ENCODE results near the gene SDF2.

SDF2 gene

GRCh38 chr17:28648698-28649097, 13.0 kb downstream of the SDF2 start:
- no peak for DNase-seq
- Histone ChIP-seq H3K4me3 (ENCODE audit: low read length) (no peak overlapping the region), H3K36me3 (ENCODE audit: control insufficient read depth, insufficient read depth, low read length) (peaks cover 6% of the 10 kb centered on the region), H3K56ac (ENCODE audit: low read length) (no peak overlapping the region), H3K23ac (ENCODE audit: low read length) (no peak overlapping the region), H3K79me2 (ENCODE audit: control insufficient read depth, insufficient read depth, low read length) (peaks cover 8% of the 10 kb centered on the region), H2BK15ac (replicated peaks; ENCODE audit: low read depth) (no peak overlapping the region), H4K5ac (ENCODE audit: low read length) (no peak overlapping the region), H4K8ac (ENCODE audit: low read depth, low read length) (no peak overlapping the region), H2AK5ac (ENCODE audit: low read length) (no peak overlapping the region), H3K4me2 (ENCODE audit: low read length) (no peak overlapping the region), H3K27me3 (ENCODE audit: insufficient read depth, low read length, poor library complexity) (no peaks in the 10 kb centered on the region), H3K4ac (ENCODE audit: low read depth, low read length) (no peak overlapping the region), H2BK5ac (ENCODE audit: low read length) (no peak overlapping the region), H3K18ac (ENCODE audit: low read length) (no peak overlapping the region), H3K4me1 (ENCODE audit: control insufficient read depth, low read depth, low read length) (peaks cover under 1% of the 10 kb centered on the region), H3K79me1 (ENCODE audit: low read length) (peaks cover 2% of the 10 kb centered on the region), H2BK120ac (ENCODE audit: low read depth, low read length) (no peak overlapping the region), H3K9ac (ENCODE audit: low read length) (no peak overlapping the region), H3K27ac (ENCODE audit: low read depth, low read length) (no peak overlapping the region)
- no CpG with 5 or more reads among the region's 2 CpGs for WGBS (ENCODE audit: extremely low coverage, insufficient coverage, low lambda C conversion rate)

- no peak for DNase-seq
- peaks cover 14% of the 10 kb centered on the region for H3K79me1 ChIP-seq (ENCODE audit: low read length)
- no peak overlapping the region for H2AK5ac ChIP-seq (ENCODE audit: low read length)
- H2BK15ac ChIP-seq (replicated peaks; ENCODE audit: low read depth) = no peak overlapping the region
- no peak overlapping the region for H2BK120ac ChIP-seq (ENCODE audit: low read depth, low read length)
- no peak overlapping the region for H3K23ac ChIP-seq (ENCODE audit: low read length)
- peak overlapping the region; percentile 57 for H3K56ac ChIP-seq (ENCODE audit: low read length)
- no peak overlapping the region for H3K4me3 ChIP-seq (ENCODE audit: low read length)
- no peak overlapping the region for H4K8ac ChIP-seq (ENCODE audit: low read depth, low read length)
- H3K4me2 ChIP-seq (ENCODE audit: low read length) = no peak overlapping the region
- no peaks in the 10 kb centered on the region for H3K27me3 ChIP-seq (ENCODE audit: insufficient read depth, low read length, poor library complexity)
- H3K27ac ChIP-seq (ENCODE audit: low read depth, low read length) = no peak overlapping the region
- H3K9ac ChIP-seq (ENCODE audit: low read length) = no peak overlapping the region
- H3K4me1 ChIP-seq (ENCODE audit: control insufficient read depth, low read depth, low read length) = peaks cover 4% of the 10 kb centered on the region
- H3K36me3 ChIP-seq (ENCODE audit: control insufficient read depth, insufficient read depth, low read length) = peaks cover 14% of the 10 kb centered on the region
- no peak overlapping the region for H2BK5ac ChIP-seq (ENCODE audit: low read length)
- no CpG with 5 or more reads among the region's 12 CpGs for WGBS (ENCODE audit: extremely low coverage, insufficient coverage, low lambda C conversion rate)
- H4K5ac ChIP-seq (ENCODE audit: low read length) = no peak overlapping the region
- peaks cover 21% of the 10 kb centered on the region for H3K79me2 ChIP-seq (ENCODE audit: control insufficient read depth, insufficient read depth, low read length)
- H3K18ac ChIP-seq (ENCODE audit: low read length) = no peak overlapping the region
- no peak overlapping the region for H3K4ac ChIP-seq (ENCODE audit: low read depth, low read length)
These were observed 15.5 kb downstream of the SDF2 start for GRCh38 chr17:28646039-28646754.

- Histone ChIP-seq H3K27me3 (ENCODE audit: insufficient read depth, low read length, poor library complexity) (no peaks in the 10 kb centered on the region), H3K79me2 (ENCODE audit: control insufficient read depth, insufficient read depth, low read length) (peaks cover 21% of the 10 kb centered on the region), H2BK5ac (ENCODE audit: low read length) (no peak overlapping the region), H3K4ac (ENCODE audit: low read depth, low read length) (peak overlapping the region; percentile 92), H2BK120ac (ENCODE audit: low read depth, low read length) (no peak overlapping the region), H3K9ac (ENCODE audit: low read length) (peak overlapping the region; percentile 93), H4K5ac (ENCODE audit: low read length) (peak overlapping the region; percentile 52), H2BK15ac (replicated peaks; ENCODE audit: low read depth) (no peak overlapping the region), H4K8ac (ENCODE audit: low read depth, low read length) (no peak overlapping the region), H3K36me3 (ENCODE audit: control insufficient read depth, insufficient read depth, low read length) (peaks cover 14% of the 10 kb centered on the region), H3K18ac (ENCODE audit: low read length) (peak overlapping the region; percentile 52), H3K4me3 (ENCODE audit: low read length) (peak overlapping the region; percentile 72), H3K56ac (ENCODE audit: low read length) (peak overlapping the region; percentile 96), H3K79me1 (ENCODE audit: low read length) (peaks cover 14% of the 10 kb centered on the region), H3K27ac (ENCODE audit: low read depth, low read length) (no peak overlapping the region), H3K4me2 (ENCODE audit: low read length) (peak overlapping the region; percentile 49), H3K23ac (ENCODE audit: low read length) (no peak overlapping the region), H3K4me1 (ENCODE audit: control insufficient read depth, low read depth, low read length) (peaks cover 4% of the 10 kb centered on the region), H2AK5ac (ENCODE audit: low read length) (no peak overlapping the region)
- WGBS (ENCODE audit: extremely low coverage, insufficient coverage, low lambda C conversion rate) = no CpG with 5 or more reads among the region's 8 CpGs
- DNase-seq = no peak
These were observed 16.1 kb downstream of the SDF2 start for GRCh38 chr17:28645576-28645939.

- Histone ChIP-seq H2BK5ac (ENCODE audit: low read length) (peak within 1 kb of the TSS; percentile 46), H3K79me1 (ENCODE audit: low read length) (peaks cover 14% of the 10 kb centered on the region), H2BK15ac (replicated peaks; ENCODE audit: low read depth) (no peak within 1 kb of the TSS), H3K4me2 (ENCODE audit: low read length) (peak within 1 kb of the TSS; percentile 82), H3K79me2 (ENCODE audit: control insufficient read depth, insufficient read depth, low read length) (peaks cover 21% of the 10 kb centered on the region), H3K27ac (ENCODE audit: low read depth, low read length) (peak within 1 kb of the TSS; percentile 41), H3K56ac (ENCODE audit: low read length) (peak within 1 kb of the TSS; percentile 96), H2BK120ac (ENCODE audit: low read depth, low read length) (no peak within 1 kb of the TSS), H3K27me3 (ENCODE audit: insufficient read depth, low read length, poor library complexity) (no peaks in the 10 kb centered on the region), H4K5ac (ENCODE audit: low read length) (peak within 1 kb of the TSS; percentile 52), H2AK5ac (ENCODE audit: low read length) (no peak within 1 kb of the TSS), H3K18ac (ENCODE audit: low read length) (peak within 1 kb of the TSS; percentile 87), H3K4me3 (ENCODE audit: low read length) (peak within 1 kb of the TSS; percentile 76), H3K4ac (ENCODE audit: low read depth, low read length) (peak within 1 kb of the TSS; percentile 92), H3K9ac (ENCODE audit: low read length) (peak within 1 kb of the TSS; percentile 93), H3K4me1 (ENCODE audit: control insufficient read depth, low read depth, low read length) (peaks cover 4% of the 10 kb centered on the region), H3K23ac (ENCODE audit: low read length) (no peak within 1 kb of the TSS), H3K36me3 (ENCODE audit: control insufficient read depth, insufficient read depth, low read length) (peaks cover 16% of the 10 kb centered on the region), H4K8ac (ENCODE audit: low read depth, low read length) (peak within 1 kb of the TSS; percentile 97)
- DNase-seq = peak; percentile 96
- no CpG with 5 or more reads among the region's 89 CpGs for WGBS (ENCODE audit: extremely low coverage, insufficient coverage, low lambda C conversion rate)
These were observed 16.7 kb downstream of the SDF2 start, which contains the start of gene BLTP2 for GRCh38 chr17:28644787-28645575. TSS of gene BLTP2 (minus strand) at chr17:28645158. CDS start at chr17:28645056, 102 bp downstream.

GRCh38 chr17:28643983-28644786, 17.5 kb downstream of the SDF2 start:
- H3K4ac ChIP-seq (ENCODE audit: low read depth, low read length) = peak overlapping the region; percentile 63
- peaks cover 22% of the 10 kb centered on the region for H3K36me3 ChIP-seq (ENCODE audit: control insufficient read depth, insufficient read depth, low read length)
- no peak overlapping the region for H4K5ac ChIP-seq (ENCODE audit: low read length)
- no peaks in the 10 kb centered on the region for H3K27me3 ChIP-seq (ENCODE audit: insufficient read depth, low read length, poor library complexity)
- peaks cover 14% of the 10 kb centered on the region for H3K79me1 ChIP-seq (ENCODE audit: low read length)
- no peak overlapping the region for H4K8ac ChIP-seq (ENCODE audit: low read depth, low read length)
- peak overlapping the region; percentile 87 for H3K18ac ChIP-seq (ENCODE audit: low read length)
- H3K9ac ChIP-seq (ENCODE audit: low read length) = peak overlapping the region; percentile 80
- H3K79me2 ChIP-seq (ENCODE audit: control insufficient read depth, insufficient read depth, low read length) = peaks cover 21% of the 10 kb centered on the region
- H3K56ac ChIP-seq (ENCODE audit: low read length) = peak overlapping the region; percentile 91
- H2AK5ac ChIP-seq (ENCODE audit: low read length) = no peak overlapping the region
- WGBS (ENCODE audit: extremely low coverage, insufficient coverage, low lambda C conversion rate) = no CpG with 5 or more reads among the region's 18 CpGs
- H3K23ac ChIP-seq (ENCODE audit: low read length) = no peak overlapping the region
- DNase-seq = peak; percentile 72
- H2BK15ac ChIP-seq (replicated peaks; ENCODE audit: low read depth) = no peak overlapping the region
- no peak overlapping the region for H2BK120ac ChIP-seq (ENCODE audit: low read depth, low read length)
- peak overlapping the region; percentile 82 for H3K4me2 ChIP-seq (ENCODE audit: low read length)
- peak overlapping the region; percentile 76 for H3K4me3 ChIP-seq (ENCODE audit: low read length)
- H2BK5ac ChIP-seq (ENCODE audit: low read length) = no peak overlapping the region
- peaks cover 4% of the 10 kb centered on the region for H3K4me1 ChIP-seq (ENCODE audit: control insufficient read depth, low read depth, low read length)
- no peak overlapping the region for H3K27ac ChIP-seq (ENCODE audit: low read depth, low read length)

All from mesendoderm (in vitro differentiated cells).